Smooth muscle cell (in vitro differentiated cells): Measurements from ENCODE around the gene HDAC9. TPM values are rescaled to one million over a fixed set of nuclear protein-coding genes. Genes with fewer than 3 reads are reported as not detected.
A peak's percentile ranks its signal among the peaks of the same experiment; 100 is the strongest.

Source experiments
- DNase-seq: peaks from one replicate; lab custom pipeline; 2025; ENCODE audit not compliant: unreplicated experiment; lab: John Stamatoyannopoulos, UW
- H2AFZ ChIP-seq: fragments of 200-600 bp; sonication (generic); 2 replicates; pipeline ENCODE4 v1.6.0; 2016; ENCODE audit warnings: antibody characterized with exemption, low read depth, mild to moderate bottlenecking
- H3F3A ChIP-seq: fragments of 200-600 bp; sonication (generic); 2 replicates; pipeline ENCODE4 v1.6.0; 2017; ENCODE audit warnings: antibody characterized with exemption, low read depth
- H3K27ac ChIP-seq: fragments of 200-600 bp; sonication (generic); 2 replicates; pipeline ENCODE4 v1.5.1; 2016; ENCODE audit warnings: low read depth, mild to moderate bottlenecking
- H3K27me3 ChIP-seq: fragments of 200-600 bp; sonication (generic); 2 replicates; pipeline ENCODE4 v1.6.1; 2016; ENCODE audit warnings: low read depth, mild to moderate bottlenecking
- H3K36me3 ChIP-seq: fragments of 200-600 bp; sonication (generic); 2 replicates; pipeline ENCODE4 v1.5.1; 2016; ENCODE audit warnings: low read depth
- H3K4me1 ChIP-seq: fragments of 200-600 bp; sonication (generic); 2 replicates; pipeline ENCODE4 v1.5.1; 2016; ENCODE audit warnings: low read depth
- H3K4me2 ChIP-seq: fragments of 200-600 bp; sonication (generic); 2 replicates; pipeline ENCODE4 v1.6.0; 2016; ENCODE audit warnings: mild to moderate bottlenecking
- H3K4me3 ChIP-seq: fragments of 200-600 bp; sonication (generic); 2 replicates; pipeline ENCODE4 v1.5.1; 2016; ENCODE audit warnings: mild to moderate bottlenecking
- H3K79me2 ChIP-seq: fragments of 200-600 bp; sonication (generic); 2 replicates; pipeline ENCODE4 v1.6.0; 2016; ENCODE audit warnings: low read depth, mild to moderate bottlenecking
- H3K9ac ChIP-seq: fragments of 200-600 bp; sonication (generic); 2 replicates; pipeline ENCODE4 v1.6.0; 2016; ENCODE audit warnings: low read depth
- H3K9me3 ChIP-seq: fragments of 200-600 bp; sonication (generic); replicated peaks from 2 replicates; pipeline ENCODE4 v1.5.1; 2016; ENCODE audit warnings: low read depth
- H4K20me1 ChIP-seq: fragments of 200-600 bp; sonication (generic); 2 replicates; pipeline ENCODE4 v1.6.0; 2016; ENCODE audit warnings: low read depth
- WGBS: methylation state at CpG from one replicate; pipeline ENCODE4 v1.1.7; 2016; ENCODE audit warnings: low lambda C conversion rate; 5-methylcytosine and 5-hydroxymethylcytosine counted together
- polyA plus RNA-seq: library from polyadenylated mRNA; unstranded; fragments of >200 nt; fragmentation: Nextera tagmentation; extraction: Ambion mirVana; gene quantifications from 2 replicates; pipeline ENCODE4 v1.2.1, GENCODE V29; 2016
- total RNA-seq: library from RNA; depleted of rRNA; stranded (reverse); fragments of >200 nt; gene quantifications from 2 replicates; pipeline ENCODE4 v1.2.3, GENCODE V29; 2014
- TF ChIP-seq, protein P1 (sequence below): fragments of 200-600 bp; sonication (generic); IDR thresholded peaks from 2 replicates; pipeline ENCODE4 v1.5.1; 2017; ENCODE audit warnings: borderline replicate concordance, mild to moderate bottlenecking, antibody characterized with exemption; ENCODE audit not compliant: insufficient read depth, poor library complexity, severe bottlenecking

Gene HDAC9
- total and polyA plus RNA-seq, 2 experiments from 2014 or later, result 2.2 to 7.1 TPM

DNA sequence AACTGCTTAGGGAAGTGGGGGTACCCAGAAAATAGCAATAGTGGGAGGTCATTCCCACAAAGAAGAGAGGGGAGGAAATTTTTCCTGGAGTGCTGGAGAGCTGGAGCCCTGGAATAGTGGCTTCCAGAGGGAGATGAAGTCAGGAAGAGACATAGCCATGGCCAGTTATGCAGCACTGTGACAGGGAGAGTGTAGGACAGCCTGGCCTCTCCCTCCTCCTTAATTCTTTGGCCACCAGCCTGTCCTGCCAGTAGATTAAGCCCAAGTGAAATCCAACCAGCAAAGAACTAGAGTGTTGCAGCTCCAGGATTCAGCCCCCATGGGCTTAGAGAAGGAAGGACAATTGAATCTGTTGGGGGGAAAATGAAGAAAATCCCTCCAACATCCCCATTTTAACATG, 130.5 kb downstream of the HDAC9 start:
- Histone ChIP-seq H3K79me2 (no peaks in the 10 kb centered on the region), H3K4me3 (no peak overlapping the region), H3K9ac (no peak overlapping the region), H4K20me1 (no peaks in the 10 kb centered on the region), H3K27me3 (no peaks in the 10 kb centered on the region), H2AFZ (no peak overlapping the region), H3K9me3 (no peaks in the 10 kb centered on the region), H3K27ac (no peak overlapping the region), H3K36me3 (no peaks in the 10 kb centered on the region), H3F3A (no peaks in the 10 kb centered on the region), H3K4me2 (no peak overlapping the region), H3K4me1 (no peaks in the 10 kb centered on the region)
- DNase-seq, result no peak
- TF ChIP-seq, protein P1, sequence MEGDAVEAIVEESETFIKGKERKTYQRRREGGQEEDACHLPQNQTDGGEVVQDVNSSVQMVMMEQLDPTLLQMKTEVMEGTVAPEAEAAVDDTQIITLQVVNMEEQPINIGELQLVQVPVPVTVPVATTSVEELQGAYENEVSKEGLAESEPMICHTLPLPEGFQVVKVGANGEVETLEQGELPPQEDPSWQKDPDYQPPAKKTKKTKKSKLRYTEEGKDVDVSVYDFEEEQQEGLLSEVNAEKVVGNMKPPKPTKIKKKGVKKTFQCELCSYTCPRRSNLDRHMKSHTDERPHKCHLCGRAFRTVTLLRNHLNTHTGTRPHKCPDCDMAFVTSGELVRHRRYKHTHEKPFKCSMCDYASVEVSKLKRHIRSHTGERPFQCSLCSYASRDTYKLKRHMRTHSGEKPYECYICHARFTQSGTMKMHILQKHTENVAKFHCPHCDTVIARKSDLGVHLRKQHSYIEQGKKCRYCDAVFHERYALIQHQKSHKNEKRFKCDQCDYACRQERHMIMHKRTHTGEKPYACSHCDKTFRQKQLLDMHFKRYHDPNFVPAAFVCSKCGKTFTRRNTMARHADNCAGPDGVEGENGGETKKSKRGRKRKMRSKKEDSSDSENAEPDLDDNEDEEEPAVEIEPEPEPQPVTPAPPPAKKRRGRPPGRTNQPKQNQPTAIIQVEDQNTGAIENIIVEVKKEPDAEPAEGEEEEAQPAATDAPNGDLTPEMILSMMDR, result no peak

DNA sequence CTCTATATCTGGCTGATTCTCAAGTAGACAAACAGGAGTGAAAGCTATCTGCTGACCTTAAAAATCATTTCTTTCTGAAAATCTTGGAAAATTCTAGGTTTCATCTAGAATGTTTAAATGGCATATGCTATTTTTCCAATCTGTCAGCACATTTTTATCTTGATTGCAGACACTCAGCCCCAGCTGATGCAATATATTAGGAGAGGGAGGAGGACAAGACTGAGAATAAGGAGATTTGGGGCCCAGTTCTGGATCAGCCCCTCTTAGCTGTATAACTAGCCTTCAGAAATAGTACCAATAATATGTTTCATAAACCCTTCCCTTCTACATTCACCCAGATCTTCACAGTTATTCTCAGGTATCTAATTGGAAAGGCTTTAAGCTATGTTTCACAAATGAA, 131.2 kb downstream of the HDAC9 start:
- H3K27ac ChIP-seq, result no peak overlapping the region
- H4K20me1 ChIP-seq, result no peaks in the 10 kb centered on the region
- no peak overlapping the region for H3K9ac ChIP-seq
- no peak overlapping the region for H2AFZ ChIP-seq
- H3K9me3 ChIP-seq, result no peaks in the 10 kb centered on the region
- no peaks in the 10 kb centered on the region for H3K27me3 ChIP-seq
- no peak overlapping the region for H3K4me2 ChIP-seq
- H3K4me1 ChIP-seq, result no peaks in the 10 kb centered on the region
- TF ChIP-seq, protein P1, result no peak
- no peak for DNase-seq
- no peaks in the 10 kb centered on the region for H3K79me2 ChIP-seq
- no peaks in the 10 kb centered on the region for H3F3A ChIP-seq
- no peaks in the 10 kb centered on the region for H3K36me3 ChIP-seq
- H3K4me3 ChIP-seq, result no peak overlapping the region

DNA sequence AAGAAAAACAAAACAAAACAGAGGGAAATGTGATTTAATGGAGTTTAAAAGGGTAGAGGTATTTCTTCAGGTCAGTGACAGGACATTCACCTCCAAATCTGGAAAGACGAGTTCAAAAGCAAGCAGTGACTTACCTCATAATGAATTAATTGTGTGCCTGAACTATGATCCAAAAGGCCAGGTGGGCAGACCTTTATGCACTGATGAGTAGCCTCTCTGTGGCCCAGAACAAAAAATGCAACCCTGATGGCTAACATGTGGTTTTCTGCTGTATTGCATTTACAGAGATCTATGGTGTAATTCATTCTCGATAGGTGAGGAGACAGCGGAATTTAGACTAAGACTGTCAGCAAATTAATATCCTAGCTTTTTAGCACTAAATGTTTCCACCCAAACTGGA, 142.0 kb downstream of the HDAC9 start:
- H3K27me3 ChIP-seq, result no peaks in the 10 kb centered on the region
- TF ChIP-seq, protein P1, result no peak
- WGBS, result 91% methylated on average over 3 of the region's 3 CpGs

DNA sequence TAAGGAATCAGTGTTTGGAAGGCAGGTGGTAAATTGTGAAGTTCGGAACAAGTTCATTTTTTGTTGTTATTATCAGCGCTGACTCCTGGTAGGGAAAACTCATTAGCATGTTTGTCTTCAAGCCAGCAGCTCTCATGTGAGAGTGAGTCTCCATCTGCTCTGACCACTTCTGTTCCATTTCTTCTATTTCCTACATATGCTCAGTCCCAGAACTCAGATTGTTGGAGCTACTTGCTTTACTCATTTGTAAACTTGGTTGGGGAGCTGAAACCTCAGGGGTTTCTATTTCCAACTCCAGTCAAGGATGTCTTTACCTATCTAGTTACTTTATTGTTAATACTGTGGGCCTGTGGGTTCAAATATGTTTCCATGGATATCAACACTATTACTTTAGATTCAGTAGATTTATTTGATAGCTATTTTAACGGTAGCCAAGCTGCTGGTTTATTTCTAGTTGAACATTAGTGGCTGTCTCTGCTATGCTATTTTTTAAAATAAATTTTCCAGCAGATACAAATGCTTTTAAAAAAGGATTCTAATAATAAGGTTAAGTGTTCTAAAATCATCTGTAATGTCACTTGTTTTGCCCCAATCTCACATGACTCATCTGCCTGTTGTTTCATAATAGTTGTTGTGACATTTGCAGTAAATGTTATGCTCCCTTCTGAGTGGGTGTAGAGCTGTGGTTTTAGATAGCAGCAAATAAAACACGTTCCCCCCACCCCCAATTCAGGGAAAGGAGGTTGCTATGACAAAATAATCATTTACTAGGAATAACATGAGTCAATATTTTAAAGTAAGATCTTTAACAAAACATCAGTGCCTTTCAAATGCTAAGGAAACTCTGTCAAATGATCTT, 143.3 kb downstream of the HDAC9 start:
- Histone ChIP-seq H2AFZ (no peak overlapping the region), H4K20me1 (no peaks in the 10 kb centered on the region), H3K4me3 (no peak overlapping the region), H3K27ac (peak overlapping the region; percentile 65), H3K9me3 (no peaks in the 10 kb centered on the region), H3K9ac (peak overlapping the region; percentile 57), H3K4me1 (no peaks in the 10 kb centered on the region), H3F3A (no peaks in the 10 kb centered on the region), H3K27me3 (no peaks in the 10 kb centered on the region), H3K79me2 (no peaks in the 10 kb centered on the region), H3K36me3 (no peaks in the 10 kb centered on the region), H3K4me2 (peak overlapping the region; percentile 4)
- no peak for DNase-seq
- WGBS, result 65% methylated on average over 4 of the region's 4 CpGs
- TF ChIP-seq, protein P1, result no peak

More for the DNA sequence above, 142.0 kb downstream of the HDAC9 start:
- H3K27ac ChIP-seq, result no peak overlapping the region
- H3K4me2 ChIP-seq, result no peak overlapping the region
- H4K20me1 ChIP-seq, result no peaks in the 10 kb centered on the region
- H3K9ac ChIP-seq, result no peak overlapping the region
- H3K4me3 ChIP-seq, result no peak overlapping the region
- no peak for DNase-seq
- no peaks in the 10 kb centered on the region for H3F3A ChIP-seq
- no peaks in the 10 kb centered on the region for H3K79me2 ChIP-seq
- H2AFZ ChIP-seq, result no peak overlapping the region
- H3K36me3 ChIP-seq, result no peaks in the 10 kb centered on the region
- no peaks in the 10 kb centered on the region for H3K9me3 ChIP-seq
- no peaks in the 10 kb centered on the region for H3K4me1 ChIP-seq
